Upper lobe of left lung (tissue), 6 donors: ENCODE results near the gene ST3GAL2. TPM values are rescaled to one million over a fixed set of nuclear protein-coding genes. Genes with fewer than 3 reads are reported as not detected.
"Not testable (repeated sequence)": the region's sequence is repeated elsewhere in the genome, so short reads cannot be mapped to it uniquely, and the experiment has no call there.

Experiments
- ATAC-seq, 2 donors: fragments of 200-7000 bp; cut with Tn5 transposase; one replicate each; pipeline ENCODE4 v1.9.1; 2022; ENCODE audit warnings: mild to moderate bottlenecking in 2 of 2, moderate library complexity in 2 of 2; ENCODE audit not compliant: low FRiP score in 2 of 2
- DNase-seq, 2 donors: peaks; one replicate each; pipeline ENCODE4 v3.0.0-alpha.2; 2019 to 2020
- H3K27ac ChIP-seq, 4 donors: fragments of 200-600 bp; sonication (generic); one replicate each; pipeline ENCODE4 v1.5.1; 2016 to 2019
- H3K27me3 ChIP-seq, 4 donors: fragments of 200-600 bp; sonication (generic); one replicate each; pipeline ENCODE4 v1.5.1; 2017 to 2019
- H3K36me3 ChIP-seq, 4 donors: fragments of 200-600 bp; sonication (generic); one replicate each; pipeline ENCODE4 v1.5.1; 2016 to 2019
- H3K4me1 ChIP-seq, 4 donors: fragments of 200-600 bp; sonication (generic); one replicate each; pipeline ENCODE4 v1.5.1; 2018 to 2019
- H3K4me3 ChIP-seq, 4 donors: fragments of 200-600 bp; sonication (generic); one replicate each; pipeline ENCODE4 v1.5.1; 2017 to 2019; ENCODE audit warnings: mild to moderate bottlenecking in 2 of 4, moderate library complexity in 1 of 4
- H3K9me3 ChIP-seq, 4 donors: fragments of 200-600 bp; sonication (generic); one replicate each; pipeline ENCODE4 v1.5.1; 2018 to 2019
- CTCF ChIP-seq, 6 experiments: fragments of 450-650 bp in 4 of 6; fragments of 200-600 bp in 2 of 6; sonication (generic) in 2 of 6; IDR thresholded peaks; one replicate each; pipeline ENCODE4 v1.5.1; 2016 to 2019; ENCODE audit warnings: antibody characterized with exemption in 6 of 6
- EP300 ChIP-seq, 4 donors: sonication (generic); formaldehyde crosslinking; IDR thresholded peaks; one replicate each; pipeline ENCODE4 v1.5.1; 2017; ENCODE audit warnings: antibody characterized with exemption in 4 of 4, control low read depth in 2 of 4
- POLR2A ChIP-seq, 4 donors: fragments of 450-650 bp; IDR thresholded peaks; one replicate each; pipeline ENCODE4 v1.5.1; 2016 to 2017; ENCODE audit warnings: antibody characterized with exemption in 4 of 4, mild to moderate bottlenecking in 2 of 4
- POLR2AphosphoS5 ChIP-seq, 2 donors: sonication (generic); formaldehyde crosslinking; IDR thresholded peaks; one replicate each; pipeline ENCODE4 v1.5.1; 2017; ENCODE audit warnings: antibody characterized with exemption in 2 of 2
- WGBS, 2 donors: methylation state at CpG; one replicate each; pipeline ENCODE4 v1.1.5; 2017 to 2018; 5-methylcytosine and 5-hydroxymethylcytosine counted together
- total RNA-seq, 6 donors: library from RNA; depleted of rRNA in 4 of 6; stranded (reverse); fragments of >200 nt in 4 of 6; gene quantifications; one replicate each; pipeline versions ENCODE4 v1.1.0 to v1.2.1, GENCODE V29; 2016 to 2021
- donor health status: DM: no; HTN: no; CAD: no; lungs with moderate emphysema.
- donor health status: DM: no; HTN: yes; CAD: no; lungs with severe emphysema.

ST3GAL2 gene
- total RNA-seq, 6 donors from 2014 or later: 12.5 to 50.3 (median 26.1) TPM

- peaks cover 0 to 35% (median 20%) of the 10 kb centered on the region in 4 donors for H3K36me3 ChIP-seq
- H3K4me1 ChIP-seq: peaks cover 0 to 6% (median 4%) of the 10 kb centered on the region in 4 donors
- no peaks in the 10 kb centered on the region for H3K9me3 ChIP-seq
- whole genome bisulfite sequencing, 2 donors: 67 to 74% methylated on average over 5 of the region's 5 CpGs
- no peak for ATAC-seq
- no peak for TF ChIP-seq EP300 (IDR thresholded peaks at IDR 0.05)
- no peak for TF ChIP-seq CTCF (IDR thresholded peaks at IDR 0.05)
- TF ChIP-seq POLR2A (IDR thresholded peaks at IDR 0.05): no peak
- no peak for TF ChIP-seq POLR2AphosphoS5 (IDR thresholded peaks at IDR 0.05)
- H3K27me3 ChIP-seq: no peaks in the 10 kb centered on the region
- H3K27ac ChIP-seq: peak overlapping the region in 1 of 4 donors; percentile 57
- no peak for DNase-seq
- no peak overlapping the region for H3K4me3 ChIP-seq
Measured at GRCh38 chr16:70390774-70391173, 48.1 kb downstream of the ST3GAL2 start.

GRCh38 chr16:70388006-70388680 is 50.8 kb downstream of the ST3GAL2 start:
- peaks cover 0 to 3% (median 0%) of the 10 kb centered on the region in 4 donors for H3K4me1 ChIP-seq
- no peaks in the 10 kb centered on the region for H3K27me3 ChIP-seq
- WGBS, 2 donors: 96 to 98% methylated on average over 19 of the region's 19 CpGs
- H3K4me3 ChIP-seq: no peak overlapping the region
- ATAC-seq (no peak), DNase-seq (no peak)
- TF ChIP-seq CTCF (IDR thresholded peaks at IDR 0.05): no peak
- TF ChIP-seq POLR2A (IDR thresholded peaks at IDR 0.05): no peak
- no peak for TF ChIP-seq POLR2AphosphoS5 (IDR thresholded peaks at IDR 0.05)
- no peaks in the 10 kb centered on the region for H3K9me3 ChIP-seq
- H3K27ac ChIP-seq: no peak overlapping the region
- peaks cover 0 to 33% (median 21%) of the 10 kb centered on the region in 4 donors for H3K36me3 ChIP-seq

GRCh38 chr16:70386289-70386986 is 52.5 kb downstream of the ST3GAL2 start:
- 96 to 97% methylated on average over 16 to 20 of the region's 20 CpGs for WGBS, 2 donors
- H3K36me3 ChIP-seq: peaks cover 0 to 33% (median 20%) of the 10 kb centered on the region in 4 donors
- H3K9me3 ChIP-seq, H3K4me1 ChIP-seq, H3K27ac ChIP-seq, DNase-seq, ATAC-seq, H3K4me3 ChIP-seq, H3K27me3 ChIP-seq: not testable (repeated sequence)

GRCh38 chr16:70383421-70383960 is 55.4 kb downstream of the ST3GAL2 start:
- ATAC-seq (no peak), DNase-seq (no peak)
- TF ChIP-seq CTCF (IDR thresholded peaks at IDR 0.05) (no peak), POLR2A (IDR thresholded peaks at IDR 0.05) (no peak), EP300 (IDR thresholded peaks at IDR 0.05) (no peak), POLR2AphosphoS5 (IDR thresholded peaks at IDR 0.05) (no peak)
- H3K9me3 ChIP-seq: no peaks in the 10 kb centered on the region
- no peak overlapping the region for H3K4me3 ChIP-seq
- peaks cover 0 to 25% (median 18%) of the 10 kb centered on the region in 4 donors for H3K36me3 ChIP-seq
- no peaks in the 10 kb centered on the region for H3K27me3 ChIP-seq
- WGBS, 2 donors: 91 to 94% methylated on average over 6 of the region's 6 CpGs
- H3K4me1 ChIP-seq: peaks cover 14 to 30% (median 16%) of the 10 kb centered on the region in 4 donors
- no peak overlapping the region for H3K27ac ChIP-seq

- H3K27me3 ChIP-seq: no peaks in the 10 kb centered on the region
- peak in 1 of 2 donors; percentile 43 for DNase-seq
- ATAC-seq: peak; percentile 28 to 45
- H3K27ac ChIP-seq: peak overlapping the region; percentile 35 to 89 (median 81)
- peak in 1 of 4 donors; percentile 79 for TF ChIP-seq POLR2A (IDR thresholded peaks at IDR 0.05)
- no peak for TF ChIP-seq EP300 (IDR thresholded peaks at IDR 0.05)
- peaks cover 0 to 13% (median 3%) of the 10 kb centered on the region in 4 donors for H3K36me3 ChIP-seq
- H3K9me3 ChIP-seq: no peaks in the 10 kb centered on the region
- peak overlapping the region; percentile 20 to 82 (median 74) for H3K4me3 ChIP-seq
- 56 to 79% methylated on average over 7 of the region's 47 CpGs for WGBS, 2 donors
- peaks cover 14 to 30% (median 16%) of the 10 kb centered on the region in 4 donors for H3K4me1 ChIP-seq
Measured at GRCh38 chr16:70381604-70382342, 57.1 kb downstream of the ST3GAL2 start.
